ENCODE measurements around the gene PNKP.
A peak's percentile ranks its signal among the peaks of the same experiment; 100 is the strongest.

The PNKP gene

GRCh38 chr19:49874503-49875157, 7.3 kb upstream of the PNKP start:
- no peak for DNase-seq

DNA sequence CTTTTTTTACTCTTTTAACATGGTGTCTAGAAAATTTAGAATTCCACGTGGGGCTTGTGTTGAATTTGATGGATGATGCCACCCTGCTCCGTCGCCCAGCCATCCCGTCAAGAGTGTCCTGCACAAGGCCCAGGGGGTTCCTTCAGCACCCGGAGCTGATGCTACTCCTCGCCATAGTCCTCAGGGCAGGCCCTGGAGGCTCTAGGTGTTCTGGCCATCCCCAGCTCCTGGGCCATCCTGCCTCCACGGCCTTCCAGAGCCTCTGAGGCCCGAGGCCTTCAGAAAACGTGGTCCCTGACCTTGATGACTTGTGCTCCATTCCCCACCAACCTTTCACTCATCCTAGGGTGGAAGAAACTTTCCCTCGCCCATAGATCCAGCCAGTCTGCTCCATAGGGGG, 6.5 kb upstream of the PNKP start:
- no peak for DNase-seq

GRCh38 chr19:49873129-49873521, 5.7 kb upstream of the PNKP start:
- DNase-seq = no peak

DNA sequence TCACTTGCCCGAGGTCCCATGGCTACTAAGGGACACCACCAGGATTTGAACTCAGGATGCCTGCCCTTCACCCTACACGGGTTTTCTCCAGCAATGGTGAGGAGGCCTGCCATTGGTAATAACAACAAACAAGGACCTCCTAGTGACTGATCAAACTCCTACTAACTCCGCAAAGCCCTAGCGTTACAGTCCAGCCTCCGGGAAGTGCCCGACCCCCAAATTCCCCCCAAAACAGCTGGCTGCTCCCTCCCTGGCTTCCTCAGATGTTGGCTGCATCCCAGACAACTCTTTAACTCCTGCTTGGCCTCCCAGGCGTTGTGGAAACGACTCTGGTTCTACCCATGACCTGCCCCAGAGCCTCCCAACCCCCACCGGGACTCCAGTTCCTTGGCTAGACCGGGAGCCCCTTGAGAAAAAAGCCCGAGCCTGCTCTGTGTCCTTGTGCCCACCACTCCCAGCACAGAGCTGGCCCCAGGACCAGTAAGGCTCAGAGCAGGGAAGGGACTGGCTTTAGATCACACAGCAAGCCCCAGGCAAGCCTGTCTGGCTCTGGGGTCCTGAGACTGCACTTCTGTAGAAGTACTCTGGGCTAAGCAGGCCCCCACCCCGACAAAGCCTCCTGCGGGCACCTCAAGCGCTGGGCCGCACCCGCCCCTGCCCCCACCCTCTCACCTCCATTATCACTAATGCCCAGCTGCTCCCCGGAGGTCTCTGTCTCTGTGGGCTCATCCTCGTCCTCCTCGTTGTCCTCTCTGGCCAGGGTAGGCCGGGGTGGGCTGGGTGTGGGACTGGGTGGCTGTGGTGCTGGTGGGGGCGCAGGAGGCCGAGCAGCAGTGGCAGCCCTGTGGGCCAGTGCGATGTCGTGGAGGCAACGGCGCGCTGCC, 5.1 kb upstream of the PNKP start:
- DNase-seq = no peak

DNA sequence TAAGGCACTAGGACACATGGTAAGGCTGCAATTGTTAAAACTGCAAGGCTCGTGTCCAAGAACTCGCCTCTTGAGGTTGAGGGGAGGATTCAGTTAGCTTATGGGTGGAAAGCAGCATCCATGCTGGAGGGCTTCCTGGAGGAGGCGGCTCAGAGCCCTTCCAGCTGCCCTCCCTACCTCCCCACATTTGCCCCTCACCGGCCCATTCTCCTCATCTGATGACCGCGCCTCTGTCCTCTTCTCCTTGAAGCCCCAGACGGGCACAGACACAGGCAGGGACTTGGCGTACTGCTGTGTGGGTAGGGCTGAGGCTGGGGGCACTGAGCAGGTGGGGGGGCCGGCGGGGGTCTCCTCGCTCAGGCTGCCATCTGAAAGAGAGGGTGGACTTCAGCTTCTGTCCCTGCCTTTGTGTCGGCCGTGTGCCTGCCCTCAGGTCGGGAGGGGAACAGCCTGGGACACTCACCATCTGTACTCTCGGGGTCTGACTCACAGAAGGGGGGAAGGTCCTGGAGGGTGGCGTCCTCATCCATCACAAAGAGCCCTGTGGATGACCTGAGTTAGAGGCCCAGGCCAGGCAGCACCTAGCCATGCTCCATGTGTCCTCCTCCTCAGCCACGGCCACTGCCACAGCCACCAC, 4.1 kb upstream of the PNKP start:
- no peak for DNase-seq

- no peak for DNase-seq
Measured at GRCh38 chr19:49870309-49870901, 3.0 kb upstream of the PNKP start.

DNA sequence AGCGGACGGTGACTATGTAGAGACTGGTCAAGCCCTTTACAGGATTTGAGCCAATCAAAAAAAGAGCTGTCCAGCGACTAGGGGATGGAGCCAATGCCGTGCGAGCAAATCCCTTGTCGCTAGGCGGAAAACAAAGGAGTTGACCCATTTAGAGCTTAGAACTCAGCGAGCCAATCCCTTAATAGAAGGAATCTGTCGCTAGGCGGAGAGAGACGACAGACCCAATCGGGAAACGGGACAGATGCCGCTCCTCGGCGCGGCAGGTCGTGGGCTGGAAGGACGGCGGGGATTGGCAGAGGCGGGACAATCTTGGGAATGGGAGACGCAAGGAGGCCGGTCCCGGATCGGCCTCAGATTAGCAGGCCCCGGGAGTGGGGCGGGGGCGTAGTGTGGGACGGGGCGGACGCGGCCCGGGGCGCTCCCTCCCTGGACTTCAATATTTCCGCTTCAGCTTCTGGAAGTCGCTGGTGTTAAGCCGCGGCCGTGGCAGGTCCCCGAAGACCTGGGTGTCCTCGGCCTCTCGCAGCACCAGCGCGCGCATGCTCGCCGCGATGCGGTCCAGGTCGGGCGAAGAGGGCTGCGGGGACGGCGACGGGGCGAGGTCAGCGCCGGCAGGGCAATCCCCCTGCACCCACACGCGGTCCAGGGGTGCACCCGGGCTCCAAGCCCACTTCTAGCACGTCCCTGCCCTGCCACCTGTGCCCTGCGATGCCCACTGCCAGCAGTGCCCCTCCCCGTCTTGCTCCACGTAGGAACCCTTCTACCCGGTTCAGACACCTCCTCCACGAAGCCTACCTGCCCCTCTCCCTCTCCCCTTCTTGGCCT, 2.3 kb upstream of the PNKP start:
- DNase-seq = peak; percentile 98

DNA sequence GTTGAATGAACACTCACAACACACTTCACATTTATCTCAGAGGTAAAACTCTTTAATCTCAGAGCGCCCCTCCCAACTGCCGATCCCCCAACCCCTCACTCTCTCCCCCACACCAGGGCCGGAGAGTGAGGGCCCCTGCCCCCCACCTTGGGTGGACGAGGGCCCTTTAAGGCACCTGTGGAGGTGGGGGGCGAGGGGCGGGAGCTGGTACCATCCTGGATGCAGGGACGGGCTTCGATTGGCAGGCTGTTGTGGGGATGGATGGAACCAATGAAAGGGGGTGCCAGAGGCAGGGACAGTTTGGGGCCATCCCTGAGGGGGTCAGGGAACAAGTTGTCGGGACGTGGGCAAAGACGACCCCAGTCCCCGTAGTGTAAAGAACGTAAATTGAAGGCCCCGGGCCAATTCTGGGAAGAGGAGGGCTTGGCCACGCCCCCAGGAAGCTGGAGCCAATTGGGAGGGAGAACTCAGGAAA, 1.7 kb upstream of the PNKP start:
- DNase-seq = peak; percentile 72

GRCh38 chr19:49864890-49865289, 2.5 kb downstream of the PNKP start:
- DNase-seq = no peak

DNA sequence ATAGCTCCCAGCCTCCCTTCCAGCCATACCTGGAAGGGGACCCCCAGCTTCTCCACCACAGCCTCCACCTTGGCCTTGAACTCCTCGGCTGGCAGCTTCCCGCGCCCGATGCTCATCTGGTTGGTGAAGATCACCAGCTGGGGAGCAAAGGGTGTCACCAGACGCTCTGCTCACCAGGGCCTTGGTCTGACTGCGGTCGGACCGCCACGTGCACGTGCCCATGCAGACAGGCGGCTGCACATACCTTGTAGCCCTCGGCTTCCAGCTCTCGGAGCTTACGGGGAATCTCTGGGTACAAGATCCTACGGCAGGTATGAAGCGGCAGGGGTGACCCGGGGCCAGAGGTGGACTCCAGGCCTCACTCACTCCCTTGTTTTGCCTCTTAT, 3.4 kb downstream of the PNKP start:
- DNase-seq = no peak

DNA sequence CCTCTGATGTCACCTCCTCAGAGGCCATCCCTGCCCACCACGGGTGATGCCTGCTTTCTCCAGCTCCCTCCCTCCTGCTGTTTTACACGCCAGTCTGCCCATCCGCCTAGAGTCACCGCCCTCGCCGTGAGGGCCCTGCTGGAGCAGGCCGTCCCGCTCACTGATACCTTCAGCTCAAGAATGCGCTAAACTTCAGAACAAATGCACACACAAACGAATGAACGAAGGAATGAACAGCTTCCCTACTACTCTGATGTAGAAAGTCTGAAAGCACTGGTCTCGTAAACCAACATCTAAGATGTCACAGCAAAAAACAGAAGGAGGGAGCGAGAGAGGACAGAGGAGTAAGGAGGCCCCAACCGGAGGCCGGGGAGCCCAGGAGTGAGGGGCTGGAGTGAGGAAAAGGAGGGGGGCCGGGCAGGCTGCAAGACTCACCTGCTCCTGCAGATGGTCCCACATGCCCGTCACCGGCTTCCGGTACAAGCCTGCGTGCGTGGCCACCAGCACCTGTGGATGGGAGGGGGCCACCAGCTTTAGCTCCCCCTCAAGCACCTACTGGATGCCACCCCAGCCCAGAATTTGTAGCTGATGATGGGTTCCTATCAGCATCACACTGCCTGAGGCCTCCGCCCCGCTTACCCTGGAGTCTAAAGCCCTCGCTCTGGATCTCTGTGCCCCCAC, 4.0 kb downstream of the PNKP start:
- DNase-seq = no peak

GRCh38 chr19:49862391-49863253, 4.8 kb downstream of the PNKP start:
- no peak for DNase-seq

DNA sequence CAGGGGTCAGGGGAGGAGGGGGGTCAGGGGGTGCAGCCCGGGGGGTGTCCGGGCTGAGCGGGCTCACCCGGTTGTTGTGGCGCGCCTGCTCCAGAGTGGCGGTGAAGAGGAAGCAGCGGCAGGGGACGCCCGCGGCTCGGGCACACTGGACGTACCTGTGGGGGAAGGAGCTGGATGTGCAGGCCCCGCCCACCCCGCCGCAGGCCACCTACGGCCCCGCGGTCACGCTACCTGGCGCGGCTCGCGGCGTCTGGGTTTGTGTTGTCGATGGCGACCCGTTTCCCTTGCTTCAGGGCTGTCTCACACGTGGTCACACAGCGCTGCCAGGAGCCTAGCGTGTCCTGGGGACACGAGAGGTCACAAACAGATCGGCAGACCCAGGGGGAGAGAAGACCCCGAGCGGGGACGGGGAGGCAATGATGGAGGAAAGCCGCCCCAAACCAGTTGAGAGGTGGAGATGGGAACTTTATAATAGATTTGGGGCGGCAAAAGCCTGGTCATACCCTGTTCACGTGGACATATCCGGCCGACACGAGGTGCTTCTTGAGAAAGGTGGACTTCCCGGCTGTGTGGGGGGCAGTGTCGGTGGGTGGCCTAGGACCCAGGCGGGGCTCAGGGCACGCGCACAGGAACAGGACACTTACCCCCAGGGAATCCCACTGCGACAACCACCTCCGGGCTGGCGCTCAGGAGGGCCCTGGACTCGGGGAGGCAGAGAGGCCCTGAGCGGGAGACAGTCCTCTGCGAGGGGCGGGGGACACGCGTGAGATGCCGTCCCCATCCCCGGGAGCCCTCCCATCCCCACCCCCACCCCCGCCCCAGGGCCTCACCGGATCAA, 5.6 kb downstream of the PNKP start:
- DNase-seq = no peak

- no peak for DNase-seq
Measured at GRCh38 chr19:49861107-49861506, 6.3 kb downstream of the PNKP start.

GRCh38 chr19:49860336-49861102, 6.9 kb downstream of the PNKP start:
- DNase-seq = no peak

GRCh38 chr19:49859682-49860335, 7.6 kb downstream of the PNKP start:
- no peak for DNase-seq

DNA sequence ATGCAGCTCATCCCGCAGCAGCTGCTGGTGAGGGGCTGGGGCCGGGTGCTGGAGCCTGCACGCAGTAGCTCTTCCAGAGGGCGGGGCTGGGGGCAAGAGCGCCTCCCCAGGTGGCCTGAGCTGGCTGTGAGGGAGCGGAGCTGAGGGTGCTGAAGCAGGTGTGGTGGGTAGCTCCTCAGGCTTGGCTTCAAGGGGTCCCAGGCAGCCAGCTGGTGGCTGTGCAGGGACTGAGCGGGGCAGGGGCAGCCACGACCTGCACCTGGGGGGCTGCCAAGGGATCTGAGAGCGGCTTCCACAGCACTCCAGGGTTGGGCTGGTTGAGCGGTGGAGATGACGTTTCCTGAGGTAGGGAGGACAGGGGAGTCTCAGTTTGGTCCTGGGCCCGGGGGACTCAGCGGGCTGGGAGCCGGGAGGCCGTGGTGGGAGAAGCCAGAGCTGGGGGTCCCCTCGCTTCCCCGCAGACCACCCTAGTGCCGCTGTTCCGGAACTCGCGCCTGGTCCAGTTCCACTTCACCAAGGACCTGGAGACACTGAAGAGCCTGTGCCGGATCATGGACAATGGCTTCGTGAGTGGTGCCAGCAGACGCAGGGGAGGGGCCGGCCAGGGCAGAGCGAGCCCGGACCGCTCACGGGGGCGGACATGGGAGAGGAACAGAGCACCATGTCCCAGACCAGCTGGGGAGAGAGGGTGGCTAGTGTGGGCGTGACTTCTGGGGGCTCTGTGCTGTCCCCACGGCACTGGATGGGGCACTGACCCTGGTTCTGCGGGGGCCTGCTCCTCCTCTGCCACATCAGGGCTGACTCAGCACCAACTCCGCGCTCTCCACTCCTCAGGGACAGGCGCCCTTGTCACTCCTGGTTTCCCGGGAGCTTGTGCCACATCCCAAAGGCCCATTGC, 9.0 kb downstream of the PNKP start:
- DNase-seq = no peak

DNA sequence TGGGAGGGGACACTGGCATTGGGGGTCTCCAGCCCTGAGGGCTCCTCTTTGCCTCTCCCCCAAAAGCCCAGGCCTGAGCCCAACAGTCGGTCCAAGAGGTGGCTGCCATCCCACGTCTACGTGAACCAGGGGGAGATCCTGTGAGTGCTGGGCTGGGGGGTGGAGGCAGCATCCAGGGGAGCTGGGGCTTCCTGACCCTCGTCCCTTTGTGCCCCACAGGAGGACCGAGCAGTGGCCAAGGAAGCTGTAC, 9.6 kb downstream of the PNKP start:
- no peak for DNase-seq

Data from NCI-H1092 (cell line).